Sigmoid colon (tissue), 7 donors: ENCODE measurements around the gene BATF3. TPM values are rescaled to one million over a fixed set of nuclear protein-coding genes. Genes with fewer than 3 reads are reported as not detected.

Source experiments
- DNase-seq: peaks from one replicate; pipeline ENCODE4 v3.0.0-alpha.2; 2019
- H3K27ac ChIP-seq, 4 donors: fragments of 200-600 bp; sonication (generic); one replicate each; pipeline ENCODE4 v1.5.1; 2016 to 2019; ENCODE audit warnings: mild to moderate bottlenecking in 1 of 4
- H3K27me3 ChIP-seq, 3 donors: fragments of 200-600 bp; sonication (generic); one replicate each; pipeline ENCODE4 v1.5.1; 2019; ENCODE audit warnings: mild to moderate bottlenecking in 1 of 3
- H3K36me3 ChIP-seq, 4 donors: fragments of 200-600 bp; sonication (generic); one replicate each; pipeline ENCODE4 v1.5.1; 2016 to 2019
- H3K4me1 ChIP-seq, 4 donors: fragments of 200-600 bp; sonication (generic); one replicate each; pipeline ENCODE4 v1.5.1; 2017 to 2019
- H3K4me3 ChIP-seq, 4 donors: fragments of 200-600 bp; sonication (generic); one replicate each; pipeline ENCODE4 v1.5.1; 2017 to 2019; ENCODE audit warnings: mild to moderate bottlenecking in 2 of 4, moderate library complexity in 1 of 4
- H3K9me3 ChIP-seq, 4 donors: fragments of 200-600 bp in 3 of 4; sonication (generic) in 3 of 4; one replicate each; pipeline versions ENCODE4 v1.5.1 to v1.6.1; 2013 to 2019
- EP300 ChIP-seq, 4 donors: sonication (generic); formaldehyde crosslinking; IDR thresholded peaks; one replicate each; pipeline ENCODE4 v1.6.1; 2017; ENCODE audit warnings: antibody characterized with exemption in 4 of 4
- POLR2A ChIP-seq, 2 donors: fragments of 450-650 bp; IDR thresholded peaks; one replicate each; pipeline ENCODE4 v1.6.1; 2016; ENCODE audit warnings: antibody characterized with exemption in 2 of 2, mild to moderate bottlenecking in 2 of 2, moderate library complexity in 2 of 2
- POLR2AphosphoS5 ChIP-seq, 4 donors: sonication (generic); formaldehyde crosslinking; IDR thresholded peaks; one replicate each; pipeline ENCODE4 v1.6.1; 2017; ENCODE audit warnings: antibody characterized with exemption in 4 of 4
- WGBS, 2 donors: extraction: QIAGEN DNeasy Blood & Tissue Kit; methylation state at CpG; one replicate each; pipeline ENCODE4 v1.1.7; 2013; 5-methylcytosine and 5-hydroxymethylcytosine counted together
- intact Hi-C: fragments of 100-400 bp; cut with DNase I; formaldehyde crosslinking; loops from one replicate; pipeline ENCODE4 v1.15.1; 2023
- polyA plus RNA-seq, 3 donors: library from polyadenylated mRNA; stranded (reverse); fragments of 200-250 nt; gene quantifications; one replicate each; pipeline ENCODE4 v1.2.3, GENCODE V29; 2013
- total RNA-seq, 4 donors: library from RNA; depleted of rRNA; stranded (reverse); fragments of >200 nt; gene quantifications; one replicate each; pipeline ENCODE4 v1.1.0, GENCODE V29; 2016
- TF ChIP-seq, protein P1 (sequence below), 4 experiments: fragments of 450-650 bp in 3 of 4; fragments of 200-600 bp in 1 of 4; IDR thresholded peaks; one replicate each; pipeline ENCODE4 v1.5.1; 2016 to 2019; ENCODE audit warnings: antibody characterized with exemption in 4 of 4, mild to moderate bottlenecking in 3 of 4, moderate library complexity in 2 of 4
- donor health status: healthy with polysubstance abuse.
- donor health status: Bipolar disorder and iron deficiency.
- donor health status: healthy.

Gene BATF3
- total and polyA plus RNA-seq, 7 donors, result 1.8 to 10.0 (median 3.3) TPM

DNA sequence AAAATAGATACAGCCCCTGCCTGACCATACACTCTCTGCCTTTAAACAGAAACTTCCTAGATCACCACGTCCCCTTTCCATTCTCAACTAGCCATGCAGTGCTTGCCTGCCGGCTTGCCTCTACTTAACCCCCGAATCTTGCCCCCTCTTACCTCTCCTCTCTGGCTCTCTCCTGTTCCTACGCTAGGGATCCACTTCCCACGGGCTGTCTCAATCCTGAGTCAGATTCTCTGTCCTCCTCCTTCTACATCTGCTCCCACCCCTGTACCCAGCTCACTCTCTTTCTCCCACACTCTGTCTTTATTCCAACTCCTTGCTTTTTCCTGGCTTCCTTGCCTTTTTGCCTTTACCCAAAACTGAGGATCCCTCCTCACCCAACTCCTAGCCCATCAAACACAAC, 61.7 kb downstream of the BATF3 start:
- no peak overlapping the region for H3K4me3 ChIP-seq
- peaks cover 0 to 42% (median 34%) of the 10 kb centered on the region in 4 donors for H3K4me1 ChIP-seq
- no peak for TF ChIP-seq POLR2AphosphoS5 (IDR thresholded peaks at IDR 0.05)
- no peak for TF ChIP-seq POLR2A (IDR thresholded peaks at IDR 0.05)
- TF ChIP-seq, protein P1, sequence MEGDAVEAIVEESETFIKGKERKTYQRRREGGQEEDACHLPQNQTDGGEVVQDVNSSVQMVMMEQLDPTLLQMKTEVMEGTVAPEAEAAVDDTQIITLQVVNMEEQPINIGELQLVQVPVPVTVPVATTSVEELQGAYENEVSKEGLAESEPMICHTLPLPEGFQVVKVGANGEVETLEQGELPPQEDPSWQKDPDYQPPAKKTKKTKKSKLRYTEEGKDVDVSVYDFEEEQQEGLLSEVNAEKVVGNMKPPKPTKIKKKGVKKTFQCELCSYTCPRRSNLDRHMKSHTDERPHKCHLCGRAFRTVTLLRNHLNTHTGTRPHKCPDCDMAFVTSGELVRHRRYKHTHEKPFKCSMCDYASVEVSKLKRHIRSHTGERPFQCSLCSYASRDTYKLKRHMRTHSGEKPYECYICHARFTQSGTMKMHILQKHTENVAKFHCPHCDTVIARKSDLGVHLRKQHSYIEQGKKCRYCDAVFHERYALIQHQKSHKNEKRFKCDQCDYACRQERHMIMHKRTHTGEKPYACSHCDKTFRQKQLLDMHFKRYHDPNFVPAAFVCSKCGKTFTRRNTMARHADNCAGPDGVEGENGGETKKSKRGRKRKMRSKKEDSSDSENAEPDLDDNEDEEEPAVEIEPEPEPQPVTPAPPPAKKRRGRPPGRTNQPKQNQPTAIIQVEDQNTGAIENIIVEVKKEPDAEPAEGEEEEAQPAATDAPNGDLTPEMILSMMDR (IDR thresholded peaks at IDR 0.05), result no peak
- TF ChIP-seq EP300 (IDR thresholded peaks at IDR 0.05), result no peak
- H3K27me3 ChIP-seq, result no peaks in the 10 kb centered on the region
- intact Hi-C loops, result no loop called here
- no peaks in the 10 kb centered on the region for H3K36me3 ChIP-seq
- peak overlapping the region; percentile 25 to 75 (median 58) for H3K27ac ChIP-seq
- WGBS, 2 donors, result 83 to 90% methylated on average over 5 of the region's 5 CpGs
- H3K9me3 ChIP-seq, result no peaks in the 10 kb centered on the region
- no peak for DNase-seq

Other genes with a start within 250 kb of the BATF3 start
- gene ATF3, start 91.1 kb downstream of the BATF3 start, total RNA-seq, result 10 to 100 TPM in 2 of 4 donors, 1 to 10 TPM in 2; 3.2 to 32.0 (median 11.8) TPM
- 100 to 1,000 TPM in 1 of 3 donors, 10 to 100 TPM in 2; 29.4 to 162 (median 37.8) TPM for gene ATF3, start 91.1 kb downstream of the BATF3 start, polyA plus RNA-seq
- 10 to 100 TPM; 26.0 to 50.4 (median 30.2) TPM for gene NSL1, start 91.9 kb upstream of the BATF3 start, total RNA-seq
- 10 to 100 TPM; 12.0 to 22.7 (median 22.4) TPM for gene NSL1, start 91.9 kb upstream of the BATF3 start, polyA plus RNA-seq
- 10 to 100 TPM in 3 of 4 donors, 1 to 10 TPM in 1; 9.1 to 25.7 (median 17.8) TPM for gene TATDN3, start 92.1 kb upstream of the BATF3 start, total RNA-seq
- 10 to 100 TPM; 10.7 to 12.5 (median 12.0) TPM for gene TATDN3, start 92.1 kb upstream of the BATF3 start, polyA plus RNA-seq
- gene SPATA45, start 147.8 kb upstream of the BATF3 start, total RNA-seq, result not detected
- gene SPATA45, start 147.8 kb upstream of the BATF3 start, polyA plus RNA-seq, result not detected
- 1 to 10 TPM; 2.9 to 6.9 (median 5.1) TPM for gene FLVCR1, start 158.4 kb upstream of the BATF3 start, total RNA-seq
- gene FLVCR1, start 158.4 kb upstream of the BATF3 start, polyA plus RNA-seq, result 1 to 10 TPM in 2 of 3 donors, under 1 TPM in 1; 0.60 to 5.2 (median 2.1) TPM